ENCODE data around the gene GALNT14.

- TF ChIP-seq, protein P1, sequence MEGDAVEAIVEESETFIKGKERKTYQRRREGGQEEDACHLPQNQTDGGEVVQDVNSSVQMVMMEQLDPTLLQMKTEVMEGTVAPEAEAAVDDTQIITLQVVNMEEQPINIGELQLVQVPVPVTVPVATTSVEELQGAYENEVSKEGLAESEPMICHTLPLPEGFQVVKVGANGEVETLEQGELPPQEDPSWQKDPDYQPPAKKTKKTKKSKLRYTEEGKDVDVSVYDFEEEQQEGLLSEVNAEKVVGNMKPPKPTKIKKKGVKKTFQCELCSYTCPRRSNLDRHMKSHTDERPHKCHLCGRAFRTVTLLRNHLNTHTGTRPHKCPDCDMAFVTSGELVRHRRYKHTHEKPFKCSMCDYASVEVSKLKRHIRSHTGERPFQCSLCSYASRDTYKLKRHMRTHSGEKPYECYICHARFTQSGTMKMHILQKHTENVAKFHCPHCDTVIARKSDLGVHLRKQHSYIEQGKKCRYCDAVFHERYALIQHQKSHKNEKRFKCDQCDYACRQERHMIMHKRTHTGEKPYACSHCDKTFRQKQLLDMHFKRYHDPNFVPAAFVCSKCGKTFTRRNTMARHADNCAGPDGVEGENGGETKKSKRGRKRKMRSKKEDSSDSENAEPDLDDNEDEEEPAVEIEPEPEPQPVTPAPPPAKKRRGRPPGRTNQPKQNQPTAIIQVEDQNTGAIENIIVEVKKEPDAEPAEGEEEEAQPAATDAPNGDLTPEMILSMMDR (IDR thresholded peaks at IDR 0.05; ENCODE audit: insufficient read depth, low read depth, low read length) = no peak
- TF ChIP-seq EZH2 (IDR thresholded peaks at IDR 0.05; ENCODE audit: insufficient read depth, low read length) = no peak
These were observed 255.1 kb downstream of the GALNT14 start for GRCh38 chr2:30883184-30883583.
